ENCODE results near the gene STK32C.

- TF ChIP-seq ZNF8 (CRISPR knock-in tag; IDR thresholded peaks at IDR 0.05) (no peak), PATZ1 (CRISPR knock-in tag; IDR thresholded peaks at IDR 0.05; ENCODE audit: borderline replicate concordance) (no peak), ZFP3 (CRISPR knock-in tag; IDR thresholded peaks at IDR 0.05) (no peak), ISL1 (CRISPR knock-in tag; IDR thresholded peaks at IDR 0.05) (no peak)
Observed at GRCh38 chr10:132222726-132223125, 85.0 kb downstream of the STK32C start.

Data from SK-N-SH treated with all-trans-retinoic acid at 6 μM for 48 hours (cell line).